Mucosa of rectum (tissue), 2 donors: ENCODE results near the gene FAM234B.

ENCODE experiments used
- H3K27ac ChIP-seq, 2 donors: one replicate each; pipeline ENCODE4 v1.7.0; 2013; ENCODE audit warnings: inconsistent platforms in 2 of 2, low read depth in 2 of 2, low read length in 2 of 2
- H3K27me3 ChIP-seq, 2 donors: one replicate each; pipeline ENCODE4 v1.7.0; 2013; ENCODE audit warnings: low read length in 2 of 2; ENCODE audit not compliant: control insufficient read depth in 2 of 2, insufficient read depth in 2 of 2
- H3K36me3 ChIP-seq, 2 donors: one replicate each; pipeline ENCODE4 v1.7.0; 2013; ENCODE audit warnings: low read length in 2 of 2; ENCODE audit not compliant: control insufficient read depth in 2 of 2, insufficient read depth in 2 of 2
- H3K4me1 ChIP-seq, 2 donors: one replicate each; pipeline ENCODE4 v1.7.0; 2013; ENCODE audit warnings: low read length in 2 of 2, mild to moderate bottlenecking in 1 of 2; ENCODE audit not compliant: control insufficient read depth in 2 of 2, insufficient read depth in 2 of 2
- H3K4me3 ChIP-seq, 2 donors: one replicate each; pipeline ENCODE4 v1.7.0; 2013; ENCODE audit warnings: low read length in 2 of 2
- H3K9ac ChIP-seq, 2 donors: one replicate each; pipeline ENCODE4 v1.7.0; 2013; ENCODE audit warnings: low read length in 2 of 2, low read depth in 1 of 2, mild to moderate bottlenecking in 1 of 2
- H3K9me3 ChIP-seq, 2 donors: one replicate each; pipeline ENCODE4 v1.7.0; 2013; ENCODE audit warnings: low read length in 2 of 2; ENCODE audit not compliant: control insufficient read depth in 2 of 2
- donor health status: healthy.
- donor health status: Normal muscosa, but diverticular disease.

The FAM234B gene

DNA sequence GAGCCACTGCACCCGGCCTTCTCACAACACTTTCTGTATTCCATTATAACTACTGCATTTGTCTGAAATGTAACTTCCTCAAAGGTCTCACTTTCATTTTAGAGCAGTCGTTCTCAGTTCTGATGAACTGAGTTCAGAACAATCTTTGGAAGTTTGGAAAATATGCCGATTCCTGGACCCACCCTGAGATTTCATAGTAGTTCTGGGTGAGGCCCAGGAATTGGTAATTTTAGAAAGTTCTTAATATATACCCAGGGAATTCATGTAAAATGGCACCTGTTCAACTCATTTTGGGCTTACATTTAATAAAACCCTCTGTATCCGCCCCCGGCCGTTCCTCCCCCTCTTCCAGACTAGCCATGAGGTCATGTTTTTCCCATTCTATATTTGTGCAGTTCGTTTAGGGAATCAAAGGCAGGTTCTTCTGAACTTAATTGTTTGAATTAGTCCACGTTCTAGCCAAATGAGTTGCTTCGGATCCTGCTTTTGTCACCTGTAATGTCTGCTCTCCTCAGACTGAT lies 53.4 kb downstream of the FAM234B start:
- no peaks in the 10 kb centered on the region for H3K27me3 ChIP-seq
- no peaks in the 10 kb centered on the region for H3K36me3 ChIP-seq
- no peaks in the 10 kb centered on the region for H3K9me3 ChIP-seq
- H3K4me3 ChIP-seq, result peak overlapping the region; percentile 45 to 67
- H3K9ac ChIP-seq, result peak overlapping the region; percentile 16 to 48
- peaks cover 23 to 42% of the 10 kb centered on the region in 2 donors for H3K4me1 ChIP-seq
- peak overlapping the region; percentile 62 to 81 for H3K27ac ChIP-seq

GRCh38 chr12:13099066-13099843 lies 55.1 kb downstream of the FAM234B start:
- no peaks in the 10 kb centered on the region for H3K27me3 ChIP-seq
- peak overlapping the region; percentile 49 to 85 for H3K27ac ChIP-seq
- peak overlapping the region; percentile 1 to 9 for H3K9ac ChIP-seq
- H3K4me3 ChIP-seq, result no peak overlapping the region
- H3K4me1 ChIP-seq, result peaks cover 23 to 44% of the 10 kb centered on the region in 2 donors
- no peaks in the 10 kb centered on the region for H3K36me3 ChIP-seq
- no peaks in the 10 kb centered on the region for H3K9me3 ChIP-seq

DNA sequence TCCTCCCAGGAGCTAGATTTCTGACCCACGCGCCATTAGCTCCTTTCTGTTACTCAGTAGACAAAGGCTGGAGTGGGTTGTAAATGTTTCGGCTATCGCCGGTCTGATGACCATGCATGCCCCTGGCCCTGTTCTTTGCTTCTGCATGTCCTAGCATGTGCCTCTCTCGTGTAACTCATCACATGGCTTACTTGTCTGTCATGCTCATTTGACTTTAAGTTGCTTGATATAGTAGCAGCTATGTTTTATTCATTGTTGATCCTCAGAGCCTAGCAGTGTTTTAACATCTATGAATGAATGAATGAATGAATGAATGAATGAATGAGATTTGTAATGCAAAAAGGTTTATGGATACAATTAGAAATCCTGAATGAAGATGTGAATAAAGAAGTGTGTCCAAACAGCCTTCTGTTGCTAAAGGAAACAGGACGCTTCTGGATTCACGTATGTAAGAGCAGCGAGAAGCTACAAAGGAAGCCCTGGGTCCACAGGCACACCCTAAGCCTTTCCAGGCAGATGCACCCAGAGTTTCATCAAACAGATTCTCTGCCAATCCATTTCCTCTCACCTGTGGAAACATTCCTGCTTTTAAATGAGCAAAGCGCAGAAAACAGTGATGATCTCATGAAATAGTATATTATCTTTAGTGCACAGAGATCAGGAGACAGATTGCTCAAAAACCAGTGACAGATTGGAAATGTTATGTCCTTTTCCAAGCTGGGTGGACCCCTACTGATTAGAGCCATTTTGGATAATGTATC lies 55.8 kb downstream of the FAM234B start:
- H3K9me3 ChIP-seq, result no peaks in the 10 kb centered on the region
- H3K27ac ChIP-seq, result peak overlapping the region; percentile 78 to 85
- no peaks in the 10 kb centered on the region for H3K36me3 ChIP-seq
- H3K4me3 ChIP-seq, result no peak overlapping the region
- no peaks in the 10 kb centered on the region for H3K27me3 ChIP-seq
- peak overlapping the region in 1 of 2 donors; percentile 61 for H3K9ac ChIP-seq
- peaks cover 23 to 44% of the 10 kb centered on the region in 2 donors for H3K4me1 ChIP-seq

- Histone ChIP-seq H3K27me3 (no peaks in the 10 kb centered on the region), H3K36me3 (no peaks in the 10 kb centered on the region), H3K9me3 (no peaks in the 10 kb centered on the region), H3K4me1 (peaks cover 23 to 44% of the 10 kb centered on the region in 2 donors), H3K4me3 (peak overlapping the region; percentile 50 to 66), H3K9ac (peak overlapping the region in 1 of 2 donors; percentile 61), H3K27ac (peak overlapping the region; percentile 78 to 85)
These were observed 56.4 kb downstream of the FAM234B start for GRCh38 chr12:13100605-13100881.

GRCh38 chr12:13100882-13101769 lies 56.9 kb downstream of the FAM234B start:
- Histone ChIP-seq H3K9me3 (no peaks in the 10 kb centered on the region), H3K4me3 (peak overlapping the region; percentile 64 to 69), H3K4me1 (peaks cover 23 to 44% of the 10 kb centered on the region in 2 donors), H3K27me3 (no peaks in the 10 kb centered on the region), H3K36me3 (no peaks in the 10 kb centered on the region), H3K9ac (peak overlapping the region; percentile 70 to 82), H3K27ac (peak overlapping the region; percentile 78 to 85)

DNA sequence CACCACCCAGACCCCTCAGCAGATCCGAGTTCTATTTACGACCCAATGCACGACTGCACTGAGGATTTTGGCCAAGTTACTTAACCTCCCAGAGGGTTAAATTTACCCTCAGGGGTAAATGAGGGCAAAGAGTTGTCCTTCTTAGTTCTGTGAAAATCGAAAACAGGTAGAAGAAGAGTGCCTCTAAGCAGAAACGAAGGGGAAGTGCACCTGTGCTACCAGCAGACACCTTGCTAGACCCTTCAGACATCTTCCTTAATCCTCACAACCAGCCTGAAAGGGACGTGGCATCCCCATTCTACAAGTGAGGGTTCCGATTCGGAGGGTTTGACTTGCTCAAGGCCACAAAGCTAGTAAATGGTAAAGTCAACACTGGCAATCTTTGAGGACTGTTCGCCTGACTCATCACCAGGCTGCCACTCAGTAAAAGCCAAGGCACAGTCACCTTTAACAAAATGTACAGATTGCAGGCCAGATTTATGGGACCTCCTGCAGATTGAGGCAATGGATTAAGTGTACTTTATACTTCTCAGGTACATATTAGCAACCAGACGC lies 57.7 kb downstream of the FAM234B start:
- Histone ChIP-seq H3K9me3 (no peaks in the 10 kb centered on the region), H3K27ac (peak overlapping the region; percentile 78 to 85), H3K9ac (peak overlapping the region; percentile 70 to 82), H3K36me3 (no peaks in the 10 kb centered on the region), H3K4me3 (peak overlapping the region; percentile 64 to 69), H3K4me1 (peaks cover 23 to 44% of the 10 kb centered on the region in 2 donors), H3K27me3 (no peaks in the 10 kb centered on the region)

- Histone ChIP-seq H3K9ac (peak overlapping the region in 1 of 2 donors; percentile 70), H3K4me1 (peaks cover 22 to 42% of the 10 kb centered on the region in 2 donors), H3K36me3 (no peaks in the 10 kb centered on the region), H3K27me3 (no peaks in the 10 kb centered on the region), H3K27ac (peak overlapping the region; percentile 78 to 85), H3K9me3 (no peaks in the 10 kb centered on the region), H3K4me3 (no peak overlapping the region)
These were observed 58.4 kb downstream of the FAM234B start for GRCh38 chr12:13102461-13103195.

DNA sequence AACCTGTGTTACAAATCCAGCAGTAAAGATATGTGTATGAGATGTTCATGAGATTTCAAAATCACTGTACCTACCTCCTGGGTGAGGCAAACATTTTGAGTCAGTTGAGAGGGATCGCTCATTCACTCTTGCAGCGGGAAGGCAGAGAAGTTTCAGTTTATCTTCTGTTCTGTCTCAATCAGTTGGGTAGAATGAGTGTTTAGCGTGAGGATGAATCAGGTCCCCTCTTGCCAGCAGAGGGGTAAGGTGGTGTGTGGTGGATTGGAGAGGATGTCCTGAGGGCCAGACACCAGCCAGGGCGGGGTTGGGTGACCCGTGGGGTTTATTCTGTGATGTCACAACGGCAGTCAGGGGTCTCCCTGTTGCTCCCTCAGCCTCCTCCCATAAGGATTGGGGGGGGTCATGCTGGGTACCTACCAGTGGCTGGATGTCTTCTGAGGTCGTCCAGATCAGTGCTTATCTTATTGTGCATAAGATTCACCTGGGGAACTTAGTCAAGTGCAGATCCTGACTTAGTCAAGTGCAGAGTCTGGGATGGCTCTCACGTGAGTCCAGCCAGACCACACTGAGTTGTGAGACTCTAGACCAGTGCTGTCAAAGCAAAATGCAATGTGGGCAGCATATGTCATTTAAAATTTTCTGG lies 59.3 kb downstream of the FAM234B start, which contains the start of gene GSG1:
GSG1 (minus strand) TSS at position 277 of the 643 bp plus-strand sequence; CDS start at position 122, 155 bp downstream.
- Histone ChIP-seq H3K9ac (no peak within 1 kb of the TSS), H3K27ac (peak within 1 kb of the TSS; percentile 78 to 85), H3K27me3 (no peaks in the 10 kb centered on the region), H3K9me3 (peaks cover 0 to 2% of the 10 kb centered on the region in 2 donors), H3K36me3 (no peaks in the 10 kb centered on the region), H3K4me3 (no peak within 1 kb of the TSS), H3K4me1 (peaks cover 18 to 33% of the 10 kb centered on the region in 2 donors)
